Activated naive CD4-positive, alpha-beta T cell treated with anti-CD3 and anti-CD28 coated beads, Interleukin-2, amount 50 U/mL, for 16 hours (primary cell): ENCODE data around the gene SCYGR1.
A peak's percentile ranks its signal among the peaks of the same experiment; 100 is the strongest.
"Not testable (repeated sequence)": the region's sequence is repeated elsewhere in the genome, so short reads cannot be mapped to it uniquely, and the experiment has no call there.

Experiments used
- DNase-seq: peaks from one replicate; pipeline ENCODE4 v3.0.0-alpha.2; 2020

SCYGR1 gene

DNA sequence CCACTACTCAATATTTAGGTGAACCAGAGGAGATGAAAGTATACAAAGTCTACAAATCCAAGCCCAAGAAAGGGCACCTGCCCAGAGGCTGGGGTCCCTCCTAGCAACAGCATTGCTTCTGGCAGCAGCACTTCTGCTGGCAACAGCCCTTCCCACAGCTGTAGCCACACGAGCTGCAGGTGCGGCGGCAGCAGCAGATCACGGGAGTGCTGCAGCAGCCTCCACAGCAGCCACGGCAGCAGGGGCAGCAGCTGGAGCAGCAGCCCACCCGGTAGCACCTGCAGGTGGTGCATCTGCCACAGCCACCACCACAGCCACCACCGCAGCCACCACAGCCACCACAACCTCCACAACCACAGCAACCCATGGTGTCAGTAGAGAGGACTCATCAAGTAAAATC lies at the start of gene SCYGR1:
SCYGR1 (minus strand) TSS at position 367 of the 400 bp plus-strand sequence; CDS start at position 367, 0 bp downstream.
- not testable (repeated sequence) for DNase-seq

- no peak for DNase-seq
Measured at GRCh38 chr2:227436436-227437174, 48.9 kb upstream of the SCYGR1 start.

GRCh38 chr2:227433171-227433570 lies 45.4 kb upstream of the SCYGR1 start:
- DNase-seq: no peak

- no peak for DNase-seq
Measured at GRCh38 chr2:227430639-227431038, 42.9 kb upstream of the SCYGR1 start.

- DNase-seq: no peak
Measured at GRCh38 chr2:227428731-227429285, 41.1 kb upstream of the SCYGR1 start.

GRCh38 chr2:227423656-227424499 lies 36.1 kb upstream of the SCYGR1 start:
- no peak for DNase-seq

- no peak for DNase-seq
Measured at GRCh38 chr2:227420087-227421052, 32.6 kb upstream of the SCYGR1 start.

- DNase-seq: no peak
Measured at GRCh38 chr2:227416701-227417100, 29.0 kb upstream of the SCYGR1 start.

- no peak for DNase-seq
Measured at GRCh38 chr2:227415538-227416424, 28.0 kb upstream of the SCYGR1 start.

DNA sequence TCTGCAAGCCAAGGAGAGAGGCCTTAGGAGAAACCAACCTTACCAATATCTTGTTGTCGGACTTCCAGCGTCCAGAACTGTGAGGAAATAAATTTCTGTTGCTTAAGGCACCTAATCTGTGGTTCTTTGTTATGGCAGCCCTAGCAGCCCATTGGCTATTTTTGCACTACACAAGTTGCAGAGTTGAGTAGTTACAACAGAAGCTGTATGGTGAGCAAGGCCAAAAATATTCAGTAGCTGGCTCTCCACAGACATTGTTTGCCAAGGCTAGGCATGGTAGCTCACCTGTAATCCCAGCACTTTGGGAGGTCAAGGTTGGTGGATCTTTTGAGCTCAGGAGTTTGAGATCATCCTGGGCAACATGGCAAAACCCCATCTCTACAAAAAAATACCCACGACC lies 27.1 kb upstream of the SCYGR1 start:
- DNase-seq: no peak

- no peak for DNase-seq
Measured at GRCh38 chr2:227413371-227413770, 25.6 kb upstream of the SCYGR1 start.

- no peak for DNase-seq
Measured at GRCh38 chr2:227412877-227413276, 25.1 kb upstream of the SCYGR1 start.

DNA sequence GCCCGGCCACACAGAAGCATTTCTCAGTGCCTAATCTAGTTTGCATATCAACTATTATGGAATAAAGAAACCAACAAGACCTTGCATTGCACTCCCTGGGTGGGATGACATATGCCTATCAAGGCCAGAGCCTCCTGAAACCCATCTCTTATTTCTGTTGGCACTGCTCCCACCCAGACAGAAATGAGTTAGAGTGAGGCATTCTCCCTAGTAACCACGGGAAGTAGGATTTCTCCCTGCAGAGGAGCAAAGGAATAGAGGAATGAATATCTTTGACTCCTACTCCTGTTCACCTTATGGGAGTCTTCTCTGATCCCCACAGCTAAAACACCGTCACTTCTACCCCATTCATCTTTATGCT lies 24.2 kb upstream of the SCYGR1 start:
- no peak for DNase-seq

DNA sequence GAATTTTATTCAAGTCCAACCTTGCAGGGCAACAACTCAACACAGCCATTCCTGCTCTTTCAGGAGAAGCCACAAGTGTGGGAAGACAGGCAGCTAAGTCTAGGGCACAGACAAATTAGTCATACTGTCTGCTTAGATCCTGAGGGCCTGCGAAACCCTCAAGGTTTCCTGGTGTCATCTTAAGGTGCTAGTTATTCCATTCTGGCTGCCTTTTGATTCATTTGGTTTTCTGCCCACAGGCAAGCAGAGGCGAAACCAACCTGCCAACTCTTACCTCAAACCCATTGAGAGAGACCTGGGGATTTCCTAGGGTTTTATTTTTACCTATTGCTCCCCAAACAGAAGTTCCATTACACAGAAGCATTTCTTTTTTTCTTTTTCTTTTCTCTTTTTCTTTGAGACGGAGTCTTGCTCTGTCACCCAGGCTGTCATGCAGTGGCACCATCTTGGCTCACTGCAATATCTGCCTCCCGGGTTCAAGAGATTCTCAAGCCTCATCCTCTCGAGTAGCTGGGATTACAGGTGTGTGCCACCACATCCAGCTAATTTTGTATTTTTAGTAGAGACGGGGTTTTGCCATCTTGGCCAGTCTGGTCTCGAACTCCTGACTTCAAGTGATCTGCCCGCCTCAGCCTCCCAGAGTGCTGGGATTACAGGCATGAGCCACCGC lies 23.7 kb upstream of the SCYGR1 start:
- peak; percentile 69 for DNase-seq

DNA sequence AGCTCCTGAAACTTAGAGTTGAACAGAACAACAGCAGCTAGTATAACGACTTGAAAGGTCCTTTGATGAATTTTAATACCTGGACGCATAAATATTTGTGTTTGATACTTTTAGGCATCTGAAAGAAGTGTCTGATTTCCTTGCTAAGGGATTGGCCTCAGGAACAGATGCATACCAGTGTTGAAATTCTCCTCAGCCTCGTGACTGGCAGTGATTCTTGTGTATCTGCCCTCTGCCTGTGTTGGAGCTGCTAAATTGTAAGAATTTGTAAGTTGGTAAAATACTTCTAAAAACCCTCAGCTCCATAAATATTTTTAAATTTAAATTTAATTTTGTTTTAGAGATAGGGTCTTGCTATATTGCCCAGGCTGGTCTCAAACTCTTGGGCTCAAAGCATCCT lies 22.4 kb upstream of the SCYGR1 start:
- no peak for DNase-seq

DNA sequence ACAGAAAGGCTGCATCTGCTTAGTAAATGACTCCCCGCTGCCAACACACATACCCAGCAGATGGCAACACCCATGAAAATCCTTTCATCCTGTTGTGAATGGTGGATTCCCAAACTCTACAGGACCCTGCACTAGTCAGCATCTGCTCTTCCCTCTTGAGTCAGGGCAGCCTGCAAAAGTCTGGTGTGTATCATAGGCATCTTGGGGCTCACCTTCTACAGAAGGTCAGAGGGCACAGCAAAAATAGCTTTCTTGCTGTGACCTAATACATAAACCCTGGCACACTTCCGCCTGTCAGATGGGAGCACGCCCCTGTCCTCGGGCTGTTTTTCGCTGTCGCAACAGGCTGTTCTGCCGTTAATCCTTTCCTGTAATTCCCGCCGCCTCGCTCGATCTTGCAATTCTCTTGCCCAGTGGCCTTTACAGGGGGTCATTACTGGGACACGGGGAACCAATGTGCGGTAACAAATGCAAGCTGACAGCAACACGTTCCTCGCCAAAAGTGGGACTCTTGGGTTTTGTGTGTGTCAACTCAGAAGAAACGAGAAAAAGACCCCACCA lies 19.9 kb upstream of the SCYGR1 start:
- DNase-seq: no peak

DNA sequence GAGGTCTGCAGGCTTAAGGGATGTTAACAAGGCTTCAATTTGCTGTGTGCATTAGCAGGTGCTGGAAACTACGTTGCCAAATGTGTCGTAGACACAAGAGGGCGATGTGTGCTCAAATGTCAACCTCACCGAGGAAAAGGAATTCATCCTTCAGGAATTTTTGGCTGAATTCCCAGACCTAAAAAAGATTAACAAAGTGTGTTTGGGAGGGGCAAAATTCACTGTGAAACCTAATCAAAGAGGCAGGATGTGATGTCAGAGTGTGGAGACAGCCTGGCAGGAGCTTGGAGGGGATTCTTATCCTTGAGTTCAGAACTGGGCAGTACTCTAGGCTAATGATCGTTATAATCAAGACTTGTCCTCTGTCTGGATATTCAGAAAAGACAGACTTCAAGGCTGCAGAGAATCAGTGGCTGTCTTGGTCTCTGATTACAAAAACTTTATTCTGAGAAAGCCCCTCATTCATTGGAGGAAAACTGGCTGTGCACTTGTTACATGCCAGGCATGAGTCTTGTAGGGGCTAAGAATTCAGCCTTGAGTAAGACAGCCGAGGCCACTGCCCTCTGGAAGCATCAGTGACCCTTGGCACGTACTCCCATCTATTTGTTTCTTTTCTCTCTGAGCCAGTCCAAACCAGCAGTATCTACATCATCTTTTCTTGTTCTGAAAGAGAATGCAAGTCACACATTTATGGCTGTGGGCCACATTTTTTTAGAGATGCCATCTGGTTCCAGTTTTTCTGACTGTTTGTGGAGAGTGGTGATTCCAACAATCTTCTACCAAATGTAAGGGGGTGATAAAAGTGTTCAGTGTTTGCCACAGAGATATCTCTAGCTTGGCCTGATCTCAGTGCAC lies 18.7 kb upstream of the SCYGR1 start:
- DNase-seq: no peak

GRCh38 chr2:227404585-227405271 lies 17.0 kb upstream of the SCYGR1 start:
- DNase-seq: no peak

DNA sequence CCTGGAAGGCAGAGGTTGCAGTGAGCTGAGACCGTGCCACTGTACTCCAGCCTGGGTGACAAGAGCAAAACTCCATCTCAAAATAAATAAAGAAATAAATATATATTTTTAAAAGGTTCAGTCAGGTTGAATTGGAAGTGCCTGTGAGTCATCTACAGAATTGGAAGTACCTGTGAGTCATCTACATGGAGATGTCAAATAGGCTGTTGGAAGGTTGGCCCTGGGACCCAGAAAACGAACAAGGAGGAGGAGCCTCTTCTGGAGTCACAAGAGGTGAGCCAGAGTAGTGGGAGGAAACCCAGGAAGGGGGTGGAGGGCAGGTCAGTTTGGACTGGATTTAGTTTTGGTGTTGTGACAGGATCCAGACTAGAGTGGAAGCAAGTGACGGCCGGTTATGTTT lies 15.2 kb upstream of the SCYGR1 start:
- DNase-seq: no peak
